NCI-H2081 treated with DMSO at 0.1 percent for 48 hours (cell line): ENCODE data around the gene C20orf204.

ENCODE experiments used
- DNase-seq: peaks from one replicate; lab custom pipeline; 2025; lab: John Stamatoyannopoulos, UW

C20orf204 gene

DNA sequence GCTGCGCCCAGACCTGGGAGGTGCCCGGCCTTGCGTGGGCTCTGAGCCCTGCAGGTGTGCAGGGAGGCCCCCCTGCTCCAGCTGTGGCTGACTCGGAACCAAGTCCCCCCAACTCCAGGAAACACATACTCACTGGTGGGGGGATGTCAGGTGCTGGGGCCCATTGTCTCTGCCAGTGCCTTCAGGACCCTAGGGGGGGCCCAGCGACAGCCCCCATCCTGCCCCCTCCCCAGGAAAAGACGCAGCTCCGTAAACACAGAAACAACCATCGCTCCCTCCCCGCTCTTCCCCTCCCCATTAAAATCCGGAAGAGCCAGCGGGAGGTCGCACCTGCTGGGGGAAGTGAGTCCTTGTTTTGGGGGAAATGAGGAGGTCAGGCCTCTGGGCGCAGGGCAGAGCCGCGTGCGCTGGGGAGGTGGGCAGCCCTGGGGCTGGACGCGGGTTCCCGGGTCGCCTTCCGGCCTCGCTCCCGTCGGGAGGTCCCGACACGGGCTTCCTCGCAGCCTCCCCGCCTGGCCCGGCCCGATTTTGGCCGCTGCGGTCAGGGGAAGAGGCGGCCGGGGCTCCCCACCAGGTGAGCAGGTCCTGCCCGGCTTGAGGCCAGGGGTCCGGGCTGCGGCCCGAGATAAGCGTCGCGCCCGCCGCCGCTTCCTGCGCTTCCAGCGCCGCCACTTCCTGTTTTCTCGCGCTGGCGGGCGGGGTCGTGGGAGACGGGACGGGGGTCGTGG is 6.2 kb downstream of the C20orf204 start:
- DNase-seq, result no peak

DNA sequence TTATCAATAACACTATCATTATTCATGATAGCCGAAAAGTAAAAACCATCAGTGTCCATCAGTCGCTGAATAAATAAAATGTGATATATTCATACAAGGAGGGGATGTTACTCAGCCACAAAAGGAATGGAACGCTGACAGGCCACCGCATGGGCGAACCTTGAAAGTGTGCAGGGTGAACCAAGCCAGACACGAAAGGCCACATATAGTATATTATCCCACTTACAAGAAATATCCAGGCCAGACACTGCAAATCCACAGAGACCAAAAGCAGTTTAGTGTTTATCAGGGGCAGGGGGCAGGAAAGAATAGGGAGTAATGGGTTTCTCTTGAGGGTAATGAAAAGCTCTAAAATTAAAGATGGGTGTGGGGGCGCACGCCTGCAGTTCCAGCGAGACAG is 7.8 kb downstream of the C20orf204 start:
- no peak for DNase-seq

DNA sequence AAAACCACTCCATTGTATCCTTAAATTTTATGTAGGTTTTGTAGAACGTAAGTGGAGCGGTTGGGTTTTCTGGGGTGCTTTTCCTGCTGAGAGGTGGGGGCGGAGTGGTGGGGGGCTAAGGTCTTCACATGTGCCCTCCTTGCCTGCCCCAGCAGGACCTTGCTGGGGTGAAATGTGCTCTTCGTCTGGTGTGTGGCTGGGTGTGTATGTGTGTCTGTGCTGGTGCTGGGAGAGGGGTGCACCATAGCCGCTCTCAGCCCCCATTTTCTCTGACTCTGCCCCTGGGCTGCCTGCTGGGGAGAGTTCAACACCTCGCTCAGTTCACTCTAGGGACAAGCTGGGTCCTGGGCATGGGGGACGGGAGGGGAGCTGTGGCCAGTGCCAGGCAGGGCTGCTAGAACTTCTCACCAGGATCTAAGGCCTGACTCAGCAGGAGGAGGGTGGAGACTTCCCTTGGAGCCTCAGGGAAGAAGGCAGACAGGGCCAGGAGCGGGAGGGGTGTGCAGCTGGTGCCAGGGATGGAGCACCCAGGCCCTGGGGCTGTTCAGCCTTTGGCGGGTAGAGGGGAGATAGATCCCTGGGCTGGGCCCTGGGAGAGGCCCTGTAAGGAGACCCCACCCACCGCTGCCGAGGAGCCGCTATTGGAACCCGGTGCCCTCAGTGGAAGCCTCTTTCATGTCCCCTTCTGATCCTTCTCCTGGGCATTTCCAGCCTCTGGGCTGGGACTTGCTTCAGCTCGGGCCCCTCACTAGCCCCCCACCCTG is 8.7 kb downstream of the C20orf204 start:
- DNase-seq, result no peak

DNA sequence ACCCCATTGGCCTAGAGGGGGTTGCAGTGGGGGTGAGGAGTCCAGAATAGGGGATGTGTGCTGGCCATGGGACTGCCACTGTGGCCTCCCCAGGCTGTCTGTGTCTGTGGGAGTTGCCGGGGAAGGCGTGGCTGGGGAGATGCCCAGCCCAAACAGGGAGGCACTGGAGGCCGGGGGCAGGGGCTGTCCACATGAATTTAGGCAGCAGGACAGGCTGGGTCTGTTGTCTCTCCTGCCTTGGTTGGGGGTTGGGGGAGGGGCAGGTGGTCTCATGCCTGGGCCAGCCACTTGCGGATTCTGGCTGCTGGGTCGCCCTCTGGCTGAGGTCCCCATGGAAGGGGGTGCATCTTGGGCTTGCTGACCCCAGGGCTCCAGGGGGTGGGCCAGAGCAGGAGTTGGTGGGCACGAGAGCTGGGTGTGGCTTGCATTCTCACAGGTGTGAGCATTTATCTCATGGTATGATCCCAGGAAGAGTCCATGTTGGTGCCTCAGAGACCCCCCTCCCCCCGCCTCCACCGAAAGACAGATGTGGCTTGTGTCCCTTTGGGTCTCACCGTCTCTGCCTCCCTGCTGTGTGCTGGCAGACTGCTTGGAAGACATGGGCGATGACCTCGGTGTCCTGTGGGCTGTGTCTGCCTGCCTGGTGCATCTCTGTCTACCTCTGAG is 9.5 kb downstream of the C20orf204 start:
- DNase-seq, result no peak

DNA sequence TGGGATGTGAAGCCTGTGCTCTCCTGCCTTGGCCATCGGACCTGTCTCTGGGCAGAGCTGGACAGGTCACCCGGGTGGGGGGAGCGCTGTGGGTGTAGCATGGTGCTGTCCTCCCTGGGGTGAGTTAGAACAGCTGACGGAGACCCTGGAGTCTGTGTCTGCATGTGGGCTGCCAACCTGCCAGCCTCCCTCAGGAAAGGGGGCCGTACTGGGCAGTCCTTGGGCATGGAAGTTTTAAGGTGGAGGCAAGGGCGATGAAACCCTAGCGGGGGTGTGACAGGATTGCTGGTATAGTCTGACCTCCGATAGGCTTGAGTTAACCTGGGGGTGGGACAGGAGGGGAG is 11.0 kb downstream of the C20orf204 start:
- DNase-seq, result no peak

DNA sequence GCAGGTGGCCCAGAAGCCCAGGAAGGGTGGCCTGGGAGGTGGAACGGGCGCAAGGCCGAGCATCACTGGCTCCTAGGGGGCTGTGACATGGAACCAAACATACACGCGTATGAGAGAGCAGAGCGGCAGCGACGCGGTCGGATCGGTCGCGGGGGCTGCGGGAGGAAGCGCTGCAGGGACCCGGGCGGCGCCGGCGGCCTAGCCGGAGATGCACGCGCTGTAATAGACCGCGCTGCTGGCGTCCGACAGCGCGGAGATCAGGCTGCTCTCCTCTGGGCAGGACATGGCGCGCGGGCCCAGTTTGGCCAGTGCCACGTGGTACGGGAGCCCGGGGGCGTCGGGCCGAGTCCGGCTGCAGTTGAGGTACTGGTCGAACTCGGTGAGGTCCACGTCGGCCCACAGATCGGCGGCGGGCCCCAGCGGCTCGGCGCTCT is 12.0 kb downstream of the C20orf204 start:
- no peak for DNase-seq

DNA sequence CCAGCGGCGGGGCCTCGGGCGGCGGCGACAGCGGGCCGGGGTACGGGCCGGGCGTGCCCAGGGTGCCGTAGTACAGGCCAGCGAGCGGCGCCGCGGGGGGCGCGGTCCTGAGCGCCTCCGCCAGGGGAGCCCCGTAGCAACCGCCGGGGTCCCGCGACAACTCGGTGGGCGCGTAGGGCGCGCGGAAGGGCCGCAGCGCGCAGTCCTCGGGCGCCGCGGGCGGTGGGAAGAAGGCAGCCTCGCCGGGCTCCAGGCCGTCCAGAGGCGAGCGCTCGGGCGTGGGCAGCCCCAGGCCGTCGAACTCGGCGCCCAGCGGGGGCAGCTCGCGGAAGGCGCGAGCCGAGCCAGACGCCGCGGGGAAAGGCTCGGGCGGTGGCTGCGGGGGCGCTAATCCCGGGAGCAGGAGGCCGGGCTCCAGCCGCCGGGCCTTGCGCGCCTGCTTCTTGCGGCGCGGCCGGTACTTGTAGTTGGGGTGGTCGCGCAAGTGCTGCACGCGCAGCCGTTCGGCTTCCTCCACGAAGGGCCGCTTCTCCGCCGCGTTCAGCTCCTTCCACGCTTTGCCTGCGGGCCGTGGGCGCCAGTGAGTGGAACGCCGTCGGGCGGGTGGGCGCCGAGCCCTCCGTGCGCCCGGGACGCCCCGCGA is 12.5 kb downstream of the C20orf204 start:
- no peak for DNase-seq

DNA sequence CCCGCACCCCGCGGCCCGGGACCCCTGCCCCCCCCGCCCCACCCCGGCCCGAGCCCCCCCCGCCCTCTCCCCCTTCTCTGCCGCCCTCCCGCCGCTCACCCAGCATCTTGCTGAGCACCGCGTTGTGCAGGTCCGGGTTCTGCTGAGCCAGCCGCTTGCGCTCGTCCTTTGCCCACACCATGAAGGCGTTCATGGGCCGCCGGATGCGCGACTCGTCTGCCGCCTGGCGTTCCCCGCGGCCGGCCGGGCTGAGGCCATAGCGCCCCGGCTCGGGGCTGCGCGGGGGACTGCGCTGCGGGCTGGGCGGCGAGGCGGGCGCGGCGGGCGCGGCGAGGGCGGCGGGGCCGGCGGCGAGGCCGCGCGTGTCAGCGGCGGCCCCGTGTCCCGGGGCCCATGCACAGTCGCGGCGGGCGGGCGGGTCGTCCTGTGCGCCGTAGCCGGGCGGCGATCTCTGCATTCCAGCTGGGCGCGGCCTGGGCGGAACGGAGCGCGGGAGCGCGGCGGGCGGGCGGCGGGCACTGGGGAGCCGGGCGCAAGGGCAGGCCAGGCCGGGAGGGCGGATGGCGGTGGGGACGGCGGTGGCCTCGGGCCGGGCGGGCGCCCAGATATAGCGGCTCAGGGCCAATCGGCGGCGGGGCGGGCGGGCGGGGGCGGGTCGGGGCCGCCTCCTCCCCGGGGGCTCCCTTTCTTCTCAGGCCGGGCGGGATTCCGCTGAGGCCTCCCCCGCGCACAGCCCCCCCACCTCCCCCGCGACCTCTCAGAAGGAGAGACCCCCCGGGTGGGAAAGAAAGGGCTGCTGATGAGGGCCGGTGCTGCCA is 13.3 kb downstream of the C20orf204 start, which contains the start of gene SOX18:
Gene SOX18 (minus strand): TSS at position 580 of the 818 bp plus-strand sequence. CDS start 123 bp downstream, at position 457.
- DNase-seq, result no peak

DNA sequence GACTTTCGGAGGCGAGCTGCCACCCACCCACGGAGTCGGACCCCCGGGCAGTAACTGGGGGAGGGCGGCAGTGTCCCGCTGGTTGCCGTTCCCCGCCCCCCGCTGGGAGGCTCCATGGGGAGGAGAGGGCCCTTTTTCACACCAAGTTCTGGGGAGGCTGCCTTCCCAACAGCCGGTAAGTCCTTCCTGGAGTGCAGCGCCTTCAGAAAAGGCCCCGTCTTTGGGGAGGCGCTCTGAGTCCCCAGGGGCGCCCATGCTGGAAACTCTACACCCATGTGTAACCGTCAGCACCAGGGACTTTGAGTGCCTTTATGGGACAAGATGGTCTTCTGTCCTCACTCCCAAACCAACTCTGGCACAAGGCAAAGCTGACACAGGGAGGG is 13.9 kb downstream of the C20orf204 start:
- no peak for DNase-seq

DNA sequence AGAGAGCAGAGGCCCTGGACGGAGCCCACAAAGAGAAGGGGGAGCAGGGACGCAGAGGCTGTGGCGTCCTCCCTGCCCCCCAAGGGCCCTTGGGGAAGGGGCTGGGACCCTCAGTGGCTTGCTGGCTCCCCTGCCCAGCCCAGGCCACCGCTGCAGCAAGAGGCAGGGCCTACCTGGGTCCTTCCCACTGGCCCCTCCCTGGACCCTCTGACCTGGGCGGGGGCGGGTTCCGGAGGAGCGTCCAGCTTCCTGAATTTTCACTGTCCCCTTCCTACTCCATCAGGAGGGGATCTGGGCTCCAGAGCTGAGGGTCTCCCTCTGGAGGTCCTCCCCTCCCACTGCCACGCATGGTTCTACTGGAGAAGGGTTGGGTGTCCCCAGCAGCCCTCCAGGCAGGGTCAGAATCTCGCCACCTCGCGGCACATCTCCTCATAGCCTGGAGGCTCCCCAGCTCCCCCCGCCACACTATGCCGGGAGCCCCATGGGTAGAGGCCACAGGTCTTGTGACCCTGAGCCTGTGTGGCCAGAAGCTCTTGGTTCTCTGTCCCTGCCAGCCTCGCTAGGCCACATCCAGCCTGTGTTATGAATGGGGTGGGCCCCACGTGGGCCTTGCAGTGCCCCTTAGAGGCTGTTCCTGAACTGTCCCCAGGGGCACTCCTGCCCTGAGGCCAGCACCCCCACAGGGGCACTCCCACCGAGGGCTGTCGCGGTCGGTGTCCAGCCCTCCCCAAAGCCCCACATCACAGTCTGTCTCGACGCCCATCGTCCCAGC is 14.5 kb downstream of the C20orf204 start:
- DNase-seq, result no peak

DNA sequence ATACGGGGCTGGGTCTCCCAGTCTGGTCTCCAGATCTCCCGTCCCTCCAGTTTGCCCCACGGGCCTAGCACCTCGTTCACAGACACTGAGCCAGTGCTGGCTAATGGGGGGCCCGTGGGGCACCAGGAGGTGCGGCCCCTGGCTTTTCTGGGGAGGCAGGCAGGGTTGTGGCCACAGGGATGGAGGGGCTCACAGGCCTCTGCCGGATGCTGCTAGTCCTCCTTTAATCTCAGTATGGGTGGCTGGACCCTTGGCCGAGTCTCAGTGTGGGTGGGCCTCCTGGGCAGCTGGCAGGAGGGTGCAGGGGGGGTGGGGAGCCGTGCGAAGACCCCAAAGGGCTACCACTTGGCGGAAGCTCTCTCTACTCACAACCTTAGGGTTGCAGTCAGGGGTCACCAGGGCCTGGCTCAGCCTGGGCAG is 15.1 kb downstream of the C20orf204 start:
- no peak for DNase-seq

DNA sequence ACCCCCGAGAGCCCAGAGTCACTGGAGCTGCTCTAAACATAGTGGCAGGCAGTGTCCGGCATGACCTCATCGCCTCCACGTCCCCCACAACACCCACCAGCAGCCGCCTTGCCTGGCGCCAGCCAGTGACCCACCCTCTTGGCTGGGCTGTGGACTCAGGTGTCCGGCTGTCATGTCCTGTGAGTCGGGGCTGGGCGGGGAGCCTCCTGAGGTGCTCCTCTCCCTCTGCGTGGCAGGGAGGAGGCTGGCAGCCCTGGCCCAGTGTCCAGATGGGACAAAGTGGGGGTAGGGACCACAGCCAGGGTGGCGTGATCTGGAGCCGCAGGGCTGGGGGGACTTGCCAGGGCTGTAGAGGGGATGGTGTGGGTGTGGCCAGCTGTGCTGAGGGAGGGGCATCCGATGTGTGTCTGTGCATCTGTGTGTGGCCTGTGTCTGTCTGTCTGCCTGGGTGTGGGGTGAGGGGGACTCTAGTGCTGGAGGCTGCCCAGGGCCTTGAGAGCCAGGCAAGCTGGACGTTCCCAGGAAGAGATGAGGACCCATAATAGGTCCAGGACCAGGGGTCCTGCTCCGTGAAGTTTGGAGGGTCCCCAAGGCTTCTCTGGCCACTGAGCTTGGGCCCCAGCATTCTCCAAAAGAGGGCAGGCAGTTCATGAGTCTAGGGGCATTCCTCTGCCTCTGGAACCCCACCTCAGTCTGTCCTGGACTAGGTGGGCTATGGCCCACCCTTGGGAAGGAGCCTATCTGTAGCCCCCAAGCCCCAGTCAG is 15.8 kb downstream of the C20orf204 start:
- no peak for DNase-seq

DNA sequence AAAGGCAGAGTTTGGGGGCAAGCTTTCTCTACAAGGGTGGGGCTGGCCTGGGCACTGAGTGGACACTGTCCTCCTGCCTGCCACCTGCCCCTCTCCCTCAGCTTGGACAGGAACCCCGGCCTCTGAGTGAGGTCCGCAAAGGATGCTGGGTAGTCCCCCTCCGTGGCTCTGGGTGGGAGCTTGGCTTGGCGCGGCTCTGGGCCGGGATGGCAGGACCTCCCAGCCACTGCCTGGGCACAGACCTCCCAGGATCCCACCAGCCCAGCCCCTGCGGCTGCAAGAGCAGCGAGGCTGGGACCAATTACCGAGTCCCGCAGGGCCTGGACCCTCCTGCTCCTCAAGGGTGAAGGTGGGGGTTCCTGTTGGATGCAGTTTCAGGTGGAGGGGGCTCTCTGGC is 16.3 kb downstream of the C20orf204 start:
- DNase-seq, result no peak

DNA sequence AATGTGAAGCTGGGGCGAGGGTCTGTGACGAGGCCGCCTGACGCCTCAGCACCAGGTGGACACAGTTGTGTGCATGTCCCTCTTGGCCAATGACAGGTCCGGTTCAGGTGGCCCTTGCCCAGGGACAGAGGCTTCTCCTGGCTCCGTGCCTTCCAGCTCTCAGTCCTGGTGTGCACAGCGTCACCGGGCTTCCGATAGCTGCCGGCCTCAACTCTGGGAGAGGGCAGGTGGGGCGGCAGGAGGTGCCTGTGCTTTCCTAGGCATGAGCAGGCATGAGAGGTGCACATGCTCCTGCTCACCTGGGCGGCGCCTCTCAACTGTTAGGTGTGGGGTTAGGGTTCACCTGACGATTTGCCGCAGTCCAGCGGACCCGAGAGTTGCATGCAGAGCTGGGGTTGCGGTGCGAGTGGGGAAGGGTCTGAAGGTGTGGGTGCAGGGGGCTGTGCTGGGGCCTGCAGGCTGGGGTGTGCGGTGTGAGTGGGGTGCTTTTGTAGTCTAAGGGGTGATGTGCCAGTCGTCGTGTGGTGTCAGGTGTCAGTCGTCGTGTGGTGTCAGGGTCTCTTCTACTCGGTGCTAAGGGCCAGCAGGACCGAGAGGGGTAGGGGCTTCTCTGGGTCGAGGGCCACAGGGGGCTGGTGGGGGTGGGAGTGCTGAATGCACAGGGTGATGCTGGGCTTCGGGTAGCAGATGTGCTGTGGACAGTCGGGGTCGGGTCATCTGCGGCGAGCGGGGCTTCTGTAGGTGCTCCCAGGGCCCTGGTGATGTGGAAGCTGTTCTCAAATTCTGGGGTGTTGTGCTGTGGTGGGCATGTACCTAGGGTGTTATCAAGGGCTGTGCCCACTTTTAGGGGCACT is 17.2 kb downstream of the C20orf204 start:
- DNase-seq, result no peak

DNA sequence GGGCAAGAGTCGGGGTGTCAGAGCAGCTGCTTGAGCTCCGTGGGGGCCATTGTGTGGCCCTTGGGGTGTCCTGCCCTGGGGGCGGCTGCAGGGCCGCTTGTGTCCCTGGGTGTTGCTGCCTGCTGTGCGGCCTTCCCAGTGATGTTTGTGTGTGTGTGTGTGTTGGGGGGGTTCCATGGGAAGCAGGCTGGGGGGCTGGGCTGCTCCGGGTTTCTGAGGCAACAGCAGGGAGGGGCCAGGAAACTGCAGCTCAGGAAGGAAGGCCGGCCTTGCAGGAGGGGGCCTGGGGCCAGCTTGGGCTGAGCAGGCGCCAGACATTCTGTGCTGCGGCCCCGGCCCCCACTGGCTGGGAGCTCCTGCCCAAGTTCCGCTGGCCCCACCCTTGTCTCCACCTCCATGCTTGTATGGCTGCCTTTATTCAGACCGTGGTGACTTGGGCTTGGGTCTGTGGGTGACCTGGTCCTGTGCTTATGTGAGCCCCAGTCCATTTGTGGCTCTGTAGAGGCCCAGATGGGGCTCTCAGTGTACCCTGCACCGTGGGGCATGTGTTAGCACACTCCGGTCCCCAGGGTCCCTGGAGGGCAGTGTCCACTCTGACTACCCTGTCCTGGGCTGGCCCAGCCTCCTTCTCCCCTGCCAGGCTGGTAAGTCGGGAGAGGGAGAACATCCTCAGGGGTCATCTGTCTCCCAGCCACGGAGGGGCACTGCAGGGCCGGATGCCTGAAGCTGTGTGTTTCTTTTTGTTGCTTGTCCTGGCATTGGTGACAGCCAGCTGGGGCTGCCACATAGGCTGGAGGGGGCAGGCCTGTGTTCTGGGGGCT is 18.1 kb downstream of the C20orf204 start:
- DNase-seq, result no peak

DNA sequence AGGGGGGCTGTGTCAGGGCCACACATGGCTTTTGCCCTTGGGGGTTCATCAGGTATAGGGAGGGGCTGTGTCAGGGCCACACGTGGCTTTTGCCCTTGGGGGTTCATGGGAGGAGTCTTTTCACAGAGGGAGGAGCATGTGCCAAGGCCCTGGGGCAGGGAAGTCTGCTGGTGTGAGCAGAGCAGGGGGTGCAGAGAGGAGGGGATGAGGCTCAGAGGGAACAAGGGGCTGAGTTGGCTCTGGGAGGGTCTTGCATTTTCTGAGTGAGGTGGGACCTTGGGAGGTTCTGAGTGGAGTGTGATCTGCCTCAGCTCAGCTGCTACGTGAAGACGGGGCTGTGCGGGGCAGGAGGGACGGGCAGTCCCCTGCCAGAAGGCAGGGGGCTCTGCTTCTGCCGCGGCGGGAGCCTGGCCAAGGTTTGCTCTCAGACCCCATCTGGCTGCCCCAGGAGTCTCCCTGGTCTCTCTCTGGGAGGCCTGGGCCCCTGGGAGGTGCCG is 19.5 kb downstream of the C20orf204 start:
- no peak for DNase-seq

DNA sequence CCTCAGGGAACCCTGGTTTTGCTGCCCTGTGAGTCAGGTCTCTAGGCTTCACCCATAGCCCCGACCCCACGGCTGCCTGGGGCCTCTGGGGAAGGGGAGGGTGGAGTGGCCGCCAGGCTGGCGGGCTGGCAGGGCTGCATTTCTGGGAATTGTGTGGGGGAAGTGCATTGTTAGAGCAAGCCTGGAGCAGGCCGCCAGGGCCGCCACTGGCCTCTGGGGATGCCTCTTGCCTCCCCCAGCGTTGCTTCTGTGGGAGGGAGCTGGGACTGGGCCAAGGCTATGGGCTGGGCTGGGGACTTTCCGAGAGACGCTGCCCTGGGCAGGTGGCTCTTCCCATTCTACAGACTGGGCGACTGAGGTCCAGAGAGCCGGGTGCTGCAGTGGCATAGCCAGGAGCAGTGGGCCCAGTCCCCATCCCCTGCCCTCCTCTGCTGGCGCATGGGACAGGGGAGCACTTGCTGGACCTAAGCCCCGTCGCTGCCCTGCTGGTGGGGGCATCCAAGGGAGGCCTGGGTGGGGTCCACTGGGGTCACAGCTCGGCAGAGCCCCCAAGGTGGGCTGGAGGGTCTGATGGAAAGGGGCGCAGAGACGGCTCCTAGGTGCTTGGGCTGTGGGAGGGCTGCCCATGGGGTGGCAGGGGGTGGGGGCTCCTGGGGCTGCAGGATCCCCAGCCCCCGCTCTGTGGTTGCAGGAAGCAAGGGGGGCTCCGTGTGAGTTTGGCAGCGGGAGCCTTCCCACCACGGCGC is 20.1 kb downstream of the C20orf204 start:
- DNase-seq, result no peak

DNA sequence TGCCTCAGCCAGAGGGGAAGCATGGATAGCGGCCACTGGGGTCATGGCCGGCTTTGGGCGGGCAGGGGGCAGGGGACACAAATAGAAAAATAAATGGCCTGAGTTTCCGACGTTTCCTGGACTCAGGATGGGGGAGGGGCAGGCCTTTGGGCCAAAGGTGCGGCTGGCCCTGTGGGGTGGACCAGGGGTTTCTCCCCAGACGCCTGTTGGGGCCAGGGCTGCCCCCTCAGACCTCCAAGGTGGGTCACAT is 20.6 kb downstream of the C20orf204 start:
- no peak for DNase-seq
